ENCODE results near the gene P4HA2. TPM values are rescaled to one million over a fixed set of nuclear protein-coding genes. Genes with fewer than 3 reads are reported as not detected.
A peak's percentile ranks its signal among the peaks of the same experiment; 100 is the strongest.

Gene P4HA2
- total RNA-seq, 2 experiments from 2014 or later, result 0.32 to 7.2 TPM

GRCh38 chr5:132273631-132274030, 46.0 kb upstream of the P4HA2 start:
- H3K4me3 ChIP-seq (ENCODE audit: low read depth, low read length, poor library complexity, severe bottlenecking), result no peak overlapping the region
- H3K4me2 ChIP-seq (ENCODE audit: low read length), result no peak overlapping the region
- no peaks in the 10 kb centered on the region for H3K9me3 ChIP-seq (ENCODE audit: low read length)
- no peaks in the 10 kb centered on the region for H3K4me1 ChIP-seq (ENCODE audit: insufficient read depth, low read length, poor library complexity, severe bottlenecking)
- no peak for TF ChIP-seq EZH2phosphoT487 (IDR thresholded peaks at IDR 0.05; ENCODE audit: borderline replicate concordance, low read depth, low read length)
- TF ChIP-seq CTCF (conservative IDR thresholded peaks at IDR 0.05; ENCODE audit: low read length), result no peak
- H3K9me2 ChIP-seq (ENCODE audit: insufficient read depth, low read length), result no peaks in the 10 kb centered on the region
- intact Hi-C loops (cut with micrococcal nuclease; ENCODE audit: unreplicated experiment), result loop anchor here (2.0 to 10.0 kb wide), 3 partner anchors 89 to 229 kb away; no protein-coding TSS in a partner anchor
- no peaks in the 10 kb centered on the region for H4K20me1 ChIP-seq (ENCODE audit: insufficient read depth, low read length)
- CTCF ChIA-PET (ENCODE audit: unreplicated experiment), result interaction anchor here (0.6 kb wide), 1 partner anchor 19 kb away, joined by 3 read pairs; no protein-coding TSS in a partner anchor
- no peak for DNase-seq (ENCODE audit: low spot score)
- H3K36me3 ChIP-seq (ENCODE audit: insufficient read depth, low read length), result no peaks in the 10 kb centered on the region
- no peaks in the 10 kb centered on the region for H3K79me2 ChIP-seq (ENCODE audit: insufficient read depth, low read depth, low read length)
- POLR2A ChIA-PET, result no interaction called here
- no peak overlapping the region for H2AFZ ChIP-seq (ENCODE audit: low read length)
- H3K27ac ChIP-seq (ENCODE audit: low read depth, low read length, poor library complexity, severe bottlenecking), result no peak overlapping the region
- BruUV-seq (replicated peaks), result no TSS peak

GRCh38 chr5:132272311-132273210, 44.9 kb upstream of the P4HA2 start:
- H3K27ac ChIP-seq (ENCODE audit: low read depth, low read length, poor library complexity, severe bottlenecking), result no peak overlapping the region
- no peak overlapping the region for H3K4me3 ChIP-seq (ENCODE audit: low read depth, low read length, poor library complexity, severe bottlenecking)
- intact Hi-C loops (cut with micrococcal nuclease; ENCODE audit: unreplicated experiment), result loop anchor here (2.0 to 10.0 kb wide), 3 partner anchors 88 to 230 kb away; no protein-coding TSS in a partner anchor
- DNase-seq (ENCODE audit: low spot score), result peak; percentile 57
- H3K9me3 ChIP-seq (ENCODE audit: low read length), result no peaks in the 10 kb centered on the region
- H3K4me2 ChIP-seq (ENCODE audit: low read length), result no peak overlapping the region
- TF ChIP-seq CTCF (conservative IDR thresholded peaks at IDR 0.05; ENCODE audit: low read length), result peak; percentile 92
- no peak for TF ChIP-seq EZH2phosphoT487 (IDR thresholded peaks at IDR 0.05; ENCODE audit: borderline replicate concordance, low read depth, low read length)
- H3K79me2 ChIP-seq (ENCODE audit: insufficient read depth, low read depth, low read length), result no peaks in the 10 kb centered on the region
- no peaks in the 10 kb centered on the region for H3K9me2 ChIP-seq (ENCODE audit: insufficient read depth, low read length)
- POLR2A ChIA-PET, result interaction anchor here (0.7 kb wide), 1 partner anchor 31 kb away, joined by 3 read pairs; no protein-coding TSS in a partner anchor
- CTCF ChIA-PET (ENCODE audit: unreplicated experiment), result interaction anchor here (0.6 to 0.9 kb wide), 2 partner anchors 19 to 231 kb away, joined by 3 read pairs; no protein-coding TSS in a partner anchor
- H3K36me3 ChIP-seq (ENCODE audit: insufficient read depth, low read length), result no peaks in the 10 kb centered on the region
- H2AFZ ChIP-seq (ENCODE audit: low read length), result no peak overlapping the region
- BruUV-seq (replicated peaks), result no TSS peak
- no peaks in the 10 kb centered on the region for H3K4me1 ChIP-seq (ENCODE audit: insufficient read depth, low read length, poor library complexity, severe bottlenecking)
- H4K20me1 ChIP-seq (ENCODE audit: insufficient read depth, low read length), result no peaks in the 10 kb centered on the region
